ENCODE data around the gene DLEC1. TPM values are rescaled to one million over a fixed set of nuclear protein-coding genes. Genes with fewer than 3 reads are reported as not detected.

DLEC1 gene
- total and polyA plus RNA-seq, 9 of the 15 experiments (the other 6 are each of a cell fraction or from before 2014, with no cell fraction given) = 0.07 to 0.08 TPM; not detected in 7

GRCh38 chr3:38164643-38164951 is 125.6 kb downstream of the DLEC1 start (continued):
- TF ChIP-seq ZNF318 (IDR thresholded peaks at IDR 0.05; ENCODE audit: borderline replicate concordance in 1 of 2, low read depth in 1 of 2) (no peak), BCLAF1 (IDR thresholded peaks at IDR 0.05; ENCODE audit: borderline replicate concordance in 1 of 2, control insufficient read depth in 1 of 2, low read depth in 2 of 2, low read length in 1 of 2) (no peak), ZSCAN32 (CRISPR knock-in tag; IDR thresholded peaks at IDR 0.05) (no peak), IRF9 (tag; IDR thresholded peaks at IDR 0.05) (no peak), ZNF282 (CRISPR knock-in tag; IDR thresholded peaks at IDR 0.05) (no peak), CAMTA2 (CRISPR knock-in tag; conservative IDR thresholded peaks at IDR 0.05) (no peak), GATAD2A (IDR thresholded peaks at IDR 0.05) (peak; percentile 49; the same call in 1 of the 2 replicates), ZNF444 (CRISPR knock-in tag; IDR thresholded peaks at IDR 0.05) (0 out of 2 replicates have a peak, but pooled peaks have one; percentile 22), TRIM28 (IDR thresholded peaks at IDR 0.05) (peak; percentile 34; the same call in 1 of the 2 replicates), TAF7 (tag; IDR thresholded peaks at IDR 0.05) (no peak), FOXJ2 (tag; IDR thresholded peaks at IDR 0.05) (no peak), TRIM24 (IDR thresholded peaks at IDR 0.05) (peak in 1 of 2 experiments; percentile 23; a peak in 1 of 4 replicates), ZNF79 (CRISPR knock-in tag; IDR thresholded peaks at IDR 0.05; ENCODE audit: low read depth) (no peak), ZNF239 (CRISPR knock-in tag; IDR thresholded peaks at IDR 0.05) (no peak), SNIP1 (IDR thresholded peaks at IDR 0.05; ENCODE audit: low read depth) (no peak)
- TF ChIP-seq, protein P1, sequence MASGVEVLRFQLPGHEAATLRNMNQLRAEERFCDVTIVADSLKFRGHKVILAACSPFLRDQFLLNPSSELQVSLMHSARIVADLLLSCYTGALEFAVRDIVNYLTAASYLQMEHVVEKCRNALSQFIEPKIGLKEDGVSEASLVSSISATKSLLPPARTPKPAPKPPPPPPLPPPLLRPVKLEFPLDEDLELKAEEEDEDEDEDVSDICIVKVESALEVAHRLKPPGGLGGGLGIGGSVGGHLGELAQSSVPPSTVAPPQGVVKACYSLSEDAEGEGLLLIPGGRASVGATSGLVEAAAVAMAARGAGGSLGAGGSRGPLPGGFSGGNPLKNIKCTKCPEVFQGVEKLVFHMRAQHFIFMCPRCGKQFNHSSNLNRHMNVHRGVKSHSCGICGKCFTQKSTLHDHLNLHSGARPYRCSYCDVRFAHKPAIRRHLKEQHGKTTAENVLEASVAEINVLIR (CRISPR knock-in tag; IDR thresholded peaks at IDR 0.05) = no peak
